Measurements from ENCODE around the gene PRAMEF14. TPM values are rescaled to one million over a fixed set of nuclear protein-coding genes. Genes with fewer than 3 reads are reported as not detected.
"Not testable (repeated sequence)": the region's sequence is repeated elsewhere in the genome, so short reads cannot be mapped to it uniquely, and the experiment has no call there.

Gene PRAMEF14
- total RNA-seq, 2 donors from 2014 or later, result not detected

DNA sequence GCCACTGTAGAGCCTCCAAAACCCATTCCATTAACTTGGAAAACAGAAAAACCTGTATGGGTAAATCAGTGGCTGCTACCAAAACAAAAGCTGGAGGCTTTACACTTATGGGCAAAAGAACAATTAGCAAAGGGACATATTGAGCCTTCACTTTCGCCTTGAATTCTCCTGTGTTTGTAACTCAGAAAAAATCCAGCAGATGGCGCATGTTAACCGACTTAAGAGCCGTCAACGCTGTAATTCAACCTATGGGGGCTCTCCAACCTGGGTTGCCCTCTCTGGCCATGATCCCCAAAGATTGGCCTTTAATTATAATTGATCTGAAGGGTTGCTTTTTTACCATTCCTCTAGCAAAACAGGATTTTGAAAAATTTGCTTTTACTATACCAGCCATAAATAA, 9.8 kb upstream of the PRAMEF14 start:
- H3K27me3 ChIP-seq; H3K4me3 ChIP-seq; H3K4me1 ChIP-seq; intact Hi-C loops (cut with DNase I); H3K36me3 ChIP-seq; H3K27ac ChIP-seq; H3K9ac ChIP-seq (ENCODE audit: low read depth in 2 of 2, low read length in 2 of 2); H3K9me3 ChIP-seq: not testable (repeated sequence)
- peak; percentile 44 for TF ChIP-seq CTCF (IDR thresholded peaks at IDR 0.05)
- DNase-seq, result peak; percentile 29

GRCh38 chr1:13354475-13354874, 7.5 kb upstream of the PRAMEF14 start:
- DNase-seq; H3K27ac ChIP-seq; H3K27me3 ChIP-seq; H3K4me3 ChIP-seq; H3K36me3 ChIP-seq; H3K9ac ChIP-seq (ENCODE audit: low read depth in 2 of 2, low read length in 2 of 2); H3K4me1 ChIP-seq; H3K9me3 ChIP-seq; intact Hi-C loops (cut with DNase I): not testable (repeated sequence)

DNA sequence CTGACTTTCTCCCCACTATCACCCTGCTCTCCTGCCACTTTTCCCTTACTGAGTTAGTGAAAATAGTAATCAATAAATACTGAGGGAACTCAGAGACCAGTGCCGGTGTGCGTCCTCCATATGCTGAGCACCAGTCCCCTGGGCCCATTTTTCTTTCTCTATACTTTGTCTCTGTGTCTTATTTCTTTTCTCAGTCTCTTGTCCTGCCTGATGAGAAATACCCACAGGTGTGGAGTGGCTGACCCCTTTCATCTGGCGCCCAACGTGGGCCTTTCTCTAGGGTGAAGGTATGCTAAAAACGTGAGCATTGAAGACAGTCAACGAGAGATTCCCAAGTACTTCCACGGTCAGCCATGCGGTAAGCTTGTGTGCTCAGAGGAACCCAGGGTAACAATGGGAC, 6.5 kb upstream of the PRAMEF14 start:
- H3K27me3 ChIP-seq; H3K9ac ChIP-seq (ENCODE audit: low read depth in 2 of 2, low read length in 2 of 2); H3K4me1 ChIP-seq; H3K4me3 ChIP-seq; DNase-seq; H3K36me3 ChIP-seq; intact Hi-C loops (cut with DNase I); H3K27ac ChIP-seq; H3K9me3 ChIP-seq: not testable (repeated sequence)

DNA sequence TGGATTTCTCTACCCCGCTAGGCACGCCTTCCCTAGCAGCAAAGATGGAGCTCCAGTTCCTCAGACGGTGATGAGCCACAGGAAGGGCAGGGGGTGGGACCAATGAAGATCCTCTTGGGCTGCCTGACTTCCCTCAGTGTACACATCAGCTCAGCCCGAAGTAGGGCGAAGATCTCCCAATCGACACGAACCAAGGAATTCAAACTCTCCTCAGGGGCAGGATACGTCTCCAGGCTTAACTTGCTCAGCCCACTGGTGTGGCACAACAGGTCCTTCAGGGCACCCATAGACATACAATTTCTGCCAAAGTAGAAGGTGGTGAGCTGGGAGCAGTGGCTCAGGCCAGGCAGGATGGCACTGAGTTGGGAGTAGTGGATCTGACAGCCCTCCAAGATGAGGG, 4.4 kb downstream of the PRAMEF14 start:
- H3K4me1 ChIP-seq; H3K27me3 ChIP-seq; intact Hi-C loops (cut with DNase I); H3K36me3 ChIP-seq; DNase-seq; H3K9ac ChIP-seq (ENCODE audit: low read depth in 2 of 2, low read length in 2 of 2); H3K27ac ChIP-seq; H3K9me3 ChIP-seq; H3K4me3 ChIP-seq: not testable (repeated sequence)

DNA sequence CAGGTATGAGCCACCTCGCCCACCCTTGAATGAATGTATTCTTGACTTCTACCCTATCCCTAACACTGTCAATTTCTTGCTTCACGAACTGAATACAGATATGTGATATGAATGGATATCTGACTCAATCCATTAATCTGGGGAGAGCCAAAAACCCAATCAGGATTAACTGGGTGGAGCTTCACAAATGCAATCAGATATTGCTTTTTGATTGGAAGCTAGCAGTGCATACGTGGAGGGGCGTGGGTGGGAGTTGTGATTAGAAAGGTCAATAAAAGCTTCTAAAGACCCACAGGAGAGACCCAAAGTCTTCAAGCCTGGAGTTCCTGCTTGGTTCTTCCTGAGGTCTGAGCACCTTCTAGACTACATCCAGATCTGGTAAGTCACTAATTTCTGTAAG, 31.7 kb downstream of the PRAMEF14 start, which contains the start of gene PRAMEF15:
TSS of gene PRAMEF15 (plus strand) at position 301 of the 400 bp plus-strand sequence. CDS start 2,827 bp downstream, outside the sequence.
- H3K9me3 ChIP-seq; H3K36me3 ChIP-seq; H3K9ac ChIP-seq (ENCODE audit: low read depth in 2 of 2, low read length in 2 of 2); H3K4me1 ChIP-seq; H3K27ac ChIP-seq; DNase-seq; intact Hi-C loops (cut with DNase I); H3K27me3 ChIP-seq; H3K4me3 ChIP-seq: not testable (repeated sequence)

DNA sequence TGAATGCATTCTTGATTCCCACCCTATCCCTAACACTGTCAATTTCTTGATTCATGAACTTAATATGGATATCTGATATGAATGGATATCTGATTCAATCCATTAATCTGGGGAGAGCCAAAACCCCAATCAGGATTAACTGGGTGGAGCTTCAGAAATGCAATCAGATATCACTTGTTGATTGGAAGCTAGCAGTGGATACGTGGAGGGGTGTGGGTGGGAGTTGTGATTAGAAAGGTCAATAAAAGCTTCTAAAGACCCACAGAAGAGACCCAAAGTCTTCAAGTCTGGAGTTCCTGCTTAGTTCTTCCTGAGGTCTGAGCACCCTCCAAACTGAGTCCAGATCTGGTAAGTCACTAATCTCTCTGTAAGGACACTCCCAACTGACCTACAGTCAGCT, 43.7 kb downstream of the PRAMEF14 start, which contains the start of gene PRAMEF33:
TSS of gene PRAMEF33 (plus strand) at position 301 of the 400 bp plus-strand sequence. CDS start 2,416 bp downstream, outside the sequence.
- H3K9me3 ChIP-seq; intact Hi-C loops (cut with DNase I); DNase-seq; H3K4me3 ChIP-seq; H3K4me1 ChIP-seq; H3K27ac ChIP-seq; H3K9ac ChIP-seq (ENCODE audit: low read depth in 2 of 2, low read length in 2 of 2); H3K36me3 ChIP-seq; H3K27me3 ChIP-seq: not testable (repeated sequence)

DNA sequence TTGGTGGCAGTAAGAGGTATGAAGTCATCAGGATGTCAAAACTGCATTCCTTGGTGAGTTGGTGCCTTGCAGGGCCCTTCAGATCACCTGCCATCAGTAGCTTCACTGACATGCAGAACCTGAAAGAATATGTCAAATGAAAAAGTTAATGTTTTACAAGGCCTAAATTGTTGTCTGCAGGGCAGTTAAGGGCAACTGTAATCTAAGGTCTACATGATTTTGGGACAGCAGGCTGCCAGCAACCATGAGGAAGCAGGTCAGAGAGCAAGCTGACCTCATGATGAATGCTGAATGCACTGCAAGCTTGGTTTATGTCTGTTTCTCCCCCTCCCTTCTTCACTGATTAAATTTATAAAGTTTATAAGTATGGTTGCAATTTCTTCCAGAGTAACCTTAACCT, 44.7 kb downstream of the PRAMEF14 start:
- H3K36me3 ChIP-seq; H3K27me3 ChIP-seq; H3K4me1 ChIP-seq; H3K4me3 ChIP-seq; DNase-seq; H3K9ac ChIP-seq (ENCODE audit: low read depth in 2 of 2, low read length in 2 of 2); H3K27ac ChIP-seq; intact Hi-C loops (cut with DNase I); H3K9me3 ChIP-seq: not testable (repeated sequence)

DNA sequence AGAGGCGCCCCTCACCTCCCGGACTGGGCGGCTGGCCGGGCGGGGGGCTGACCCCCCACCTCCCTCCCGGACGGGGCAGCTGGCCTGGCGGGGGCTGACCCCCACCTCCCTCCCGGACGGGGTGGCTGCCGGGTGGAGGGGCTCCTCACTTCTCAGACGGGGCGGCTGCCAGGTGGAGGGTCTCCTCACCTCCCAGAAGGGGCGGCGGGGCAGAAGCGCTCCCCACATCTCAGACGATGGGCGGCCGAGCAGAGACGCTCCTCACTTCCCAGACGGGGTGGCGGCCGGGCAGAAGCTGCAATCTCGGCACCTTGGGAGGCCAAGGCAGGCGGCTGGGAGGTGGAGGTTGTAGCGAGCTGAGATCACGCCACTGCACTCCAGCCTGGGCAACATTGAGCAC, 48.2 kb downstream of the PRAMEF14 start:
- intact Hi-C loops (cut with DNase I); H3K36me3 ChIP-seq; H3K4me1 ChIP-seq; DNase-seq; H3K27ac ChIP-seq; H3K4me3 ChIP-seq; H3K27me3 ChIP-seq; H3K9me3 ChIP-seq; H3K9ac ChIP-seq (ENCODE audit: low read depth in 2 of 2, low read length in 2 of 2): not testable (repeated sequence)

DNA sequence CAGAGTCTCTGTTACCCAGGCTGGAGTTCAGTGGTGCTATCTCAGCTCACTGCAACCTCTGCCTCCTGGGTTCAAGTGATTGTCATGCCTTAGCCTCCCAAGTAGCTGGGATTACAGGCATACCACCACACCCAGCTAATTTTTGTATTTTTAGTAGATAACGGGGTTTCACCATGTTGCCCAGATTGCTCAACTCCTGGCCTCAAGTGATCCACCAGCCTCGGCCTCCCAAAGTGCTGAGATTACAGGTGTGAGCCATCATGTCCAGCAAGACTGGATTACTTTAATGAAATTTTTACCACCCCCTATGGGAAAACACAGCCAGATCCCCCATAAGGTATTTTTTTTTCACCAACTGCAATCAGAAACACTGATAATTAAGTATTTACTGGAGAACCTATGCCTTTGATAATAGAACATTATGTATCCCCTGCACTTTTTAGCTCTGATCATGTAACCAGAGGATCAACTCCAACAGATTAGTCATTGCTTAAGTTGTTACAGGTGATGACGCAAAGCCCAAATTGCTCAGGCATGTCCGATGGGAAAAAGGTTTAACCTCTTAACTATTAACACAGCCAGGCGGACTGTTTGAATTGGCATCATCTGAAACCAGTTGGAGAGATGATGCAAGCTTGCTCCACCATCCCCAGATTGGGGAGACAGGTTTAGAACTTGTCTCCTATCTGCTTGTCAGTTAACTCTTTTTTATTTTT, 49.6 kb downstream of the PRAMEF14 start:
- H3K27ac ChIP-seq; DNase-seq; H3K9ac ChIP-seq (ENCODE audit: low read depth in 2 of 2, low read length in 2 of 2); intact Hi-C loops (cut with DNase I); H3K36me3 ChIP-seq; H3K27me3 ChIP-seq; H3K9me3 ChIP-seq; H3K4me1 ChIP-seq; H3K4me3 ChIP-seq: not testable (repeated sequence)

Other genes starting within 250 kb of the PRAMEF14 start
- not detected for gene HNRNPCL2, start 230.3 kb downstream of the PRAMEF14 start, total RNA-seq
- not detected for gene PRAMEF26, start 191.1 kb downstream of the PRAMEF14 start, total RNA-seq
- not detected for gene HNRNPCL4, start 181.5 kb downstream of the PRAMEF14 start, total RNA-seq
- gene PRAMEF9, start 175.3 kb downstream of the PRAMEF14 start, total RNA-seq, result not detected
- gene PRAMEF13, start 145.7 kb downstream of the PRAMEF14 start, total RNA-seq, result not detected
- not detected for gene PRAMEF18, start 121.0 kb downstream of the PRAMEF14 start, total RNA-seq
- gene PRAMEF5, start 92.9 kb downstream of the PRAMEF14 start, total RNA-seq, result not detected
- gene PRAMEF8, start 62.0 kb downstream of the PRAMEF14 start, total RNA-seq, result not detected
- not detected for gene PRAMEF33, start 43.6 kb downstream of the PRAMEF14 start, total RNA-seq
- gene PRAMEF15, start 31.6 kb downstream of the PRAMEF14 start, total RNA-seq, result not detected
- gene PRAMEF19, start 24.8 kb upstream of the PRAMEF14 start, total RNA-seq, result not detected
- gene PRAMEF17, start 42.5 kb upstream of the PRAMEF14 start, total RNA-seq, result not detected
- gene PRAMEF20, start 63.3 kb upstream of the PRAMEF14 start, total RNA-seq, result not detected
- not detected for gene LRRC38, start 166.9 kb upstream of the PRAMEF14 start, total RNA-seq
- gene PDPN, start 236.7 kb upstream of the PRAMEF14 start, total RNA-seq, result 1 to 10 TPM; 2.7 to 6.1 TPM